Esophagus muscularis mucosa (tissue), 4 donors: ENCODE measurements around the gene PHF13. TPM values are rescaled to one million over a fixed set of nuclear protein-coding genes. Genes with fewer than 3 reads are reported as not detected.
"Not testable (repeated sequence)": the region's sequence is repeated elsewhere in the genome, so short reads cannot be mapped to it uniquely, and the experiment has no call there.

Source experiments
- DNase-seq: peaks from one replicate; pipeline ENCODE4 v3.0.0-alpha.2; 2017; ENCODE audit errors: extremely low spot score
- H3K27ac ChIP-seq, 4 donors: fragments of 200-600 bp; sonication (generic); replicated peaks in 1 of 4; 1 replicate in 3 of 4; 2 replicates in 1 of 4; pipeline ENCODE4 v1.5.1; 2016 to 2019; ENCODE audit warnings: mild to moderate bottlenecking in 1 of 4
- H3K27me3 ChIP-seq, 4 donors: fragments of 200-600 bp; sonication (generic); one replicate each; pipeline versions ENCODE4 v1.5.1 to v1.6.0; 2016 to 2019
- H3K36me3 ChIP-seq, 4 donors: fragments of 200-600 bp; sonication (generic); one replicate each; pipeline ENCODE4 v1.5.1; 2016 to 2019
- H3K4me1 ChIP-seq, 4 donors: fragments of 200-600 bp; sonication (generic); one replicate each; pipeline ENCODE4 v1.5.1; 2016 to 2019
- H3K4me3 ChIP-seq, 4 donors: fragments of 200-600 bp; sonication (generic); 1 replicate in 2 of 4; 2 replicates in 2 of 4; pipeline ENCODE4 v1.5.1; 2016 to 2019; ENCODE audit warnings: mild to moderate bottlenecking in 4 of 4, moderate library complexity in 1 of 4
- H3K9me3 ChIP-seq, 4 donors: fragments of 200-600 bp; sonication (generic); 1 replicate in 3 of 4; 2 replicates in 1 of 4; pipeline ENCODE4 v1.5.1; 2016 to 2019
- CTCF ChIP-seq, 3 experiments: fragments of 200-600 bp in 2 of 3; fragments of 450-650 bp in 1 of 3; sonication (generic) in 2 of 3; IDR thresholded peaks; one replicate each; pipeline ENCODE4 v1.5.1; 2017 to 2019; ENCODE audit warnings: antibody characterized with exemption in 3 of 3, mild to moderate bottlenecking in 2 of 3, moderate library complexity in 1 of 3
- EP300 ChIP-seq: sonication (generic); formaldehyde crosslinking; IDR thresholded peaks from one replicate; pipeline ENCODE4 v1.6.1; 2017; ENCODE audit warnings: antibody characterized with exemption
- POLR2A ChIP-seq: fragments of 450-650 bp; IDR thresholded peaks from one replicate; pipeline ENCODE4 v1.6.1; 2017; ENCODE audit warnings: antibody characterized with exemption, moderate library complexity, mild to moderate bottlenecking, low read depth
- POLR2AphosphoS5 ChIP-seq, 2 donors: sonication (generic); formaldehyde crosslinking; IDR thresholded peaks; one replicate each; pipeline ENCODE4 v1.6.1; 2017; ENCODE audit warnings: antibody characterized with exemption in 2 of 2
- WGBS: methylation state at CpG from one replicate; pipeline ENCODE4 v1.1.5; 2018; 5-methylcytosine and 5-hydroxymethylcytosine counted together
- intact Hi-C: fragments of 100-400 bp; cut with DNase I; formaldehyde crosslinking; loops from one replicate; pipeline ENCODE4 v1.15.1; 2023
- total RNA-seq, 4 donors: library from RNA; depleted of rRNA; stranded (reverse); fragments of >200 nt; gene quantifications; one replicate each; pipeline versions ENCODE4 v1.1.0 to v1.2.1, GENCODE V29; 2016

The PHF13 gene
- total RNA-seq, 4 donors from 2014 or later = 16.6 to 32.1 (median 27.9) TPM

GRCh38 chr1:6597777-6598131 is 15.8 kb upstream of the PHF13 start:
- H3K27me3 ChIP-seq = no peaks in the 10 kb centered on the region
- peaks cover 59 to 70% (median 67%) of the 10 kb centered on the region in 4 donors for H3K36me3 ChIP-seq
- intact Hi-C loops = no loop called here
- H3K4me1 ChIP-seq = peaks cover 59 to 74% (median 65%) of the 10 kb centered on the region in 4 donors
- 88% methylated on average over 1 of the region's 6 CpGs for WGBS
- H3K9me3 ChIP-seq = no peaks in the 10 kb centered on the region
- no peak for DNase-seq
- no peak for TF ChIP-seq POLR2AphosphoS5 (IDR thresholded peaks at IDR 0.05)
- TF ChIP-seq EP300 = no peak
- TF ChIP-seq POLR2A = no peak
- no peak for TF ChIP-seq CTCF (IDR thresholded peaks at IDR 0.05)
- peak overlapping the region in 2 of 4 donors; percentile 26 to 41 for H3K4me3 ChIP-seq
- peak overlapping the region; percentile 18 to 99 (median 66) for H3K27ac ChIP-seq

- Histone ChIP-seq H3K4me1 (peaks cover 66 to 72% (median 68%) of the 10 kb centered on the region in 4 donors), H3K27me3 (no peaks in the 10 kb centered on the region), H3K9me3 (no peaks in the 10 kb centered on the region), H3K27ac (peak overlapping the region; percentile 96 to 99 (median 98)), H3K36me3 (peaks cover 43 to 54% (median 51%) of the 10 kb centered on the region in 4 donors), H3K4me3 (peak overlapping the region; percentile 70 to 83 (median 76))
- TF ChIP-seq POLR2AphosphoS5 (IDR thresholded peaks at IDR 0.05) = no peak
- TF ChIP-seq POLR2A = no peak
- TF ChIP-seq EP300 = no peak
- TF ChIP-seq CTCF (IDR thresholded peaks at IDR 0.05) = no peak
- 38% methylated on average over 11 of the region's 31 CpGs for WGBS
- intact Hi-C loops = no loop called here
- no peak for DNase-seq
Measured at GRCh38 chr1:6599141-6599975, 14.2 kb upstream of the PHF13 start.

- DNase-seq, H3K27me3 ChIP-seq, H3K9me3 ChIP-seq, intact Hi-C loops: not testable (repeated sequence)
- H3K4me1 ChIP-seq = peaks cover 68 to 75% (median 72%) of the 10 kb centered on the region in 4 donors
- peak overlapping the region; percentile 70 to 83 (median 76) for H3K4me3 ChIP-seq
- peaks cover 37 to 48% (median 44%) of the 10 kb centered on the region in 4 donors for H3K36me3 ChIP-seq
- WGBS = 35% methylated on average over 8 of the region's 8 CpGs
- peak overlapping the region; percentile 96 to 99 (median 98) for H3K27ac ChIP-seq
Measured at GRCh38 chr1:6599991-6600390, 13.5 kb upstream of the PHF13 start.

GRCh38 chr1:6600410-6601048 is 13.0 kb upstream of the PHF13 start:
- no peak for TF ChIP-seq POLR2AphosphoS5 (IDR thresholded peaks at IDR 0.05)
- no peak for DNase-seq
- WGBS = 20% methylated on average over 8 of the region's 10 CpGs

GRCh38 chr1:6601049-6601922 is 12.2 kb upstream of the PHF13 start:
- peaks cover 25 to 35% (median 31%) of the 10 kb centered on the region in 4 donors for H3K36me3 ChIP-seq
- H3K9me3 ChIP-seq = no peaks in the 10 kb centered on the region
- TF ChIP-seq POLR2AphosphoS5 (IDR thresholded peaks at IDR 0.05) (peak; percentile 91 to 93), POLR2A (peak; percentile 64), EP300 (no peak), CTCF (IDR thresholded peaks at IDR 0.05) (no peak)
- H3K27me3 ChIP-seq = no peaks in the 10 kb centered on the region
- intact Hi-C loops = no loop called here
- H3K4me3 ChIP-seq = peak overlapping the region; percentile 70 to 83 (median 76)
- WGBS = under 1% methylated on average over 16 of the region's 40 CpGs
- peaks cover 64 to 76% (median 74%) of the 10 kb centered on the region in 4 donors for H3K4me1 ChIP-seq
- peak; percentile 96 for DNase-seq
- H3K27ac ChIP-seq = peak overlapping the region; percentile 96 to 99 (median 98)

More at GRCh38 chr1:6600410-6601048, 13.0 kb upstream of the PHF13 start:
- peaks cover 66 to 76% (median 74%) of the 10 kb centered on the region in 4 donors for H3K4me1 ChIP-seq
- peak overlapping the region; percentile 70 to 83 (median 76) for H3K4me3 ChIP-seq
- H3K36me3 ChIP-seq = peaks cover 31 to 42% (median 39%) of the 10 kb centered on the region in 4 donors
- intact Hi-C loops = no loop called here
- H3K9me3 ChIP-seq = no peaks in the 10 kb centered on the region
- no peaks in the 10 kb centered on the region for H3K27me3 ChIP-seq
- peak overlapping the region; percentile 96 to 99 (median 98) for H3K27ac ChIP-seq
